GM19238 (cell line): ENCODE measurements around the gene EFCAB9.

Source experiments
- DNase-seq: peaks from one replicate; pipeline ENCODE4 v3.0.0; 2011; ENCODE audit warnings: low spot score; ENCODE audit not compliant: insufficient read length

Gene EFCAB9

GRCh38 chr5:172235827-172236736 is 42.1 kb downstream of the EFCAB9 start:
- no peak for DNase-seq

- no peak for DNase-seq
Measured at GRCh38 chr5:172238334-172238733, 44.4 kb downstream of the EFCAB9 start.

GRCh38 chr5:172243302-172243701 is 49.3 kb downstream of the EFCAB9 start:
- no peak for DNase-seq

- no peak for DNase-seq
Measured at GRCh38 chr5:172245046-172245445, 51.1 kb downstream of the EFCAB9 start.

- DNase-seq = no peak
Measured at GRCh38 chr5:172245703-172246125, 51.7 kb downstream of the EFCAB9 start.

- DNase-seq = no peak
Measured at GRCh38 chr5:172248637-172249036, 54.7 kb downstream of the EFCAB9 start.

GRCh38 chr5:172251419-172251818 is 57.4 kb downstream of the EFCAB9 start:
- DNase-seq = no peak

GRCh38 chr5:172252501-172252900 is 58.5 kb downstream of the EFCAB9 start:
- DNase-seq = no peak
